GM23338 (cell line): ENCODE results near the gene EED. TPM values are rescaled to one million over a fixed set of nuclear protein-coding genes. Genes with fewer than 3 reads are reported as not detected.

Source experiments
- ATAC-seq: fragments of 200-7000 bp; cut with Tn5 transposase; 3 replicates; pipeline ENCODE4 v1.9.1; 2020
- DNase-seq: peaks from one replicate; pipeline ENCODE4 v3.0.0-alpha.2; 2015; ENCODE audit warnings: low spot score
- H2AFZ ChIP-seq: fragments of 200-600 bp; sonication (generic); 2 replicates; pipeline ENCODE4 v1.8.0; 2016; ENCODE audit warnings: antibody characterized with exemption, mild to moderate bottlenecking, moderate library complexity
- H3F3A ChIP-seq: fragments of 200-600 bp; sonication (generic); replicated peaks from 2 replicates; pipeline ENCODE4 v1.8.0; 2017; ENCODE audit warnings: antibody characterized with exemption, mixed run types, low read depth
- H3K27ac ChIP-seq: fragments of 200-600 bp; sonication (generic); 2 replicates; pipeline ENCODE4 v1.6.1; 2016; ENCODE audit warnings: low read depth
- H3K27me3 ChIP-seq: fragments of 200-600 bp; sonication (generic); 2 replicates; pipeline ENCODE4 v1.8.0; 2016; ENCODE audit warnings: mild to moderate bottlenecking, mixed run types, moderate library complexity; ENCODE audit not compliant: insufficient read depth
- H3K36me3 ChIP-seq: fragments of 200-600 bp; sonication (generic); 2 replicates; pipeline ENCODE4 v1.8.0; 2016; ENCODE audit warnings: mild to moderate bottlenecking; ENCODE audit not compliant: insufficient read depth
- H3K4me1 ChIP-seq: fragments of 200-600 bp; sonication (generic); 2 replicates; pipeline ENCODE4 v1.8.0; 2016; ENCODE audit warnings: mild to moderate bottlenecking, moderate library complexity; ENCODE audit not compliant: insufficient read depth
- H3K4me2 ChIP-seq: fragments of 200-600 bp; sonication (generic); 2 replicates; pipeline ENCODE4 v1.7.1; 2017; ENCODE audit warnings: mixed run types
- H3K4me3 ChIP-seq: fragments of 200-600 bp; sonication (generic); 2 replicates; pipeline ENCODE4 v1.6.1; 2016; ENCODE audit warnings: mixed run types
- H3K79me2 ChIP-seq: fragments of 200-600 bp; sonication (generic); replicated peaks from 2 replicates; pipeline ENCODE4 v1.8.0; 2017; ENCODE audit warnings: mild to moderate bottlenecking; ENCODE audit not compliant: insufficient read depth
- H3K9me2 ChIP-seq: fragments of 200-600 bp; sonication (generic); 2 replicates; pipeline ENCODE4 v1.8.0; 2017; ENCODE audit not compliant: insufficient read depth
- H4K20me1 ChIP-seq: fragments of 200-600 bp; sonication (generic); replicated peaks from 2 replicates; pipeline ENCODE4 v1.8.0; 2017; ENCODE audit warnings: mild to moderate bottlenecking; ENCODE audit not compliant: insufficient read depth
- H3K27ac Mint-ChIP-seq: 2 replicates; pipeline ENCODE4 v1.8.0; 2020; ENCODE audit warnings: inconsistent platforms, mild to moderate bottlenecking, moderate library complexity, mixed read lengths
- H3K27me3 Mint-ChIP-seq: 3 replicates; pipeline ENCODE4 v1.8.0; 2022; ENCODE audit warnings: low read depth, mild to moderate bottlenecking, moderate library complexity, mixed read lengths, inconsistent platforms; ENCODE audit not compliant: insufficient read depth, poor library complexity
- H3K36me3 Mint-ChIP-seq: 3 replicates; pipeline ENCODE4 v1.8.0; 2021; ENCODE audit warnings: low read depth, mild to moderate bottlenecking, inconsistent platforms, moderate library complexity, mixed read lengths
- H3K4me1 Mint-ChIP-seq: 3 replicates; pipeline ENCODE4 v1.8.0; 2020; ENCODE audit warnings: mild to moderate bottlenecking, inconsistent platforms, mixed read lengths
- H3K4me3 Mint-ChIP-seq: 3 replicates; pipeline ENCODE4 v1.8.0; 2021; ENCODE audit warnings: moderate library complexity, mild to moderate bottlenecking, inconsistent platforms, mixed read lengths
- H3K9me3 Mint-ChIP-seq: 3 replicates; pipeline ENCODE4 v1.8.0; 2020; ENCODE audit warnings: moderate library complexity, mild to moderate bottlenecking, inconsistent platforms, mixed read lengths
- CREB1 ChIP-seq: fragments of 250-450 bp; sonication (Bioruptor Pico); IDR thresholded peaks from 2 replicates; pipeline ENCODE4 v1.5.0; 2020; ENCODE audit warnings: low read depth, mild to moderate bottlenecking, moderate library complexity
- EZH2 ChIP-seq: fragments of 200-600 bp; sonication (generic); IDR thresholded peaks from one replicate; pipeline ENCODE4 v1.8.0; 2017; ENCODE audit warnings: antibody characterized with exemption, mild to moderate bottlenecking, low read depth; ENCODE audit not compliant: unreplicated experiment
- EZH2phosphoT487 ChIP-seq: fragments of 200-600 bp; sonication (generic); IDR thresholded peaks from one replicate; pipeline ENCODE4 v1.8.1; 2018; ENCODE audit warnings: antibody characterized with exemption; ENCODE audit not compliant: unreplicated experiment
- JUNB ChIP-seq: IDR thresholded peaks from one replicate; pipeline ENCODE4 v1.6.1; 2016; ENCODE audit warnings: antibody characterized with exemption; ENCODE audit not compliant: unreplicated experiment
- NANOG ChIP-seq: IDR thresholded peaks from 2 replicates; pipeline ENCODE4 v1.6.1; 2016; ENCODE audit warnings: antibody characterized with exemption, borderline replicate concordance
- POLR2AphosphoS5 ChIP-seq: IDR thresholded peaks from 2 replicates; pipeline ENCODE4 v1.6.1; 2016; ENCODE audit warnings: antibody characterized with exemption, low read depth
- STAT1 ChIP-seq: IDR thresholded peaks from one replicate; pipeline ENCODE4 v1.6.1; 2016; ENCODE audit warnings: antibody characterized with exemption; ENCODE audit not compliant: unreplicated experiment
- ZNF114 ChIP-seq: fragments of 250-450 bp; sonication (Bioruptor Pico); IDR thresholded peaks from 2 replicates; pipeline ENCODE4 v1.5.0; 2020; ENCODE audit warnings: mild to moderate bottlenecking, moderate library complexity
- polyA plus RNA-seq: library from polyadenylated mRNA; unstranded; fragments of >200 nt; fragmentation: Nextera tagmentation; extraction: Ambion mirVana; gene quantifications from 2 replicates; pipeline ENCODE4 v1.2.1, GENCODE V29; 2016
- total RNA-seq: library from RNA; depleted of rRNA; stranded (reverse); fragments of >200 nt; shearing (Covaris generic); gene quantifications from 2 replicates; pipeline ENCODE4 v1.2.3, GENCODE V29; 2014
- TF ChIP-seq, protein P1 (sequence below): IDR thresholded peaks from one replicate; pipeline ENCODE4 v1.6.1; 2018; ENCODE audit warnings: antibody characterized with exemption; ENCODE audit not compliant: unreplicated experiment
- TF ChIP-seq, protein P2 (sequence below), 2 experiments: fragments of 200-600 bp in 1 of 2; sonication (generic) in 1 of 2; conservative IDR thresholded peaks; 2 replicates each; pipeline versions ENCODE4 v1.5.1 to v1.6.1; 2016 to 2017; ENCODE audit warnings: antibody characterized with exemption in 2 of 2, low read depth in 2 of 2, mild to moderate bottlenecking in 2 of 2, moderate library complexity in 1 of 2
- TF ChIP-seq, protein P3 (sequence below): fragments of 250-450 bp; sonication (Bioruptor Pico); IDR thresholded peaks from 2 replicates; pipeline ENCODE4 v1.5.0; 2020; ENCODE audit warnings: mild to moderate bottlenecking, moderate library complexity

Gene EED
- total and polyA plus RNA-seq, 2 experiments from 2014 or later, result 26.7 to 29.7 TPM

DNA sequence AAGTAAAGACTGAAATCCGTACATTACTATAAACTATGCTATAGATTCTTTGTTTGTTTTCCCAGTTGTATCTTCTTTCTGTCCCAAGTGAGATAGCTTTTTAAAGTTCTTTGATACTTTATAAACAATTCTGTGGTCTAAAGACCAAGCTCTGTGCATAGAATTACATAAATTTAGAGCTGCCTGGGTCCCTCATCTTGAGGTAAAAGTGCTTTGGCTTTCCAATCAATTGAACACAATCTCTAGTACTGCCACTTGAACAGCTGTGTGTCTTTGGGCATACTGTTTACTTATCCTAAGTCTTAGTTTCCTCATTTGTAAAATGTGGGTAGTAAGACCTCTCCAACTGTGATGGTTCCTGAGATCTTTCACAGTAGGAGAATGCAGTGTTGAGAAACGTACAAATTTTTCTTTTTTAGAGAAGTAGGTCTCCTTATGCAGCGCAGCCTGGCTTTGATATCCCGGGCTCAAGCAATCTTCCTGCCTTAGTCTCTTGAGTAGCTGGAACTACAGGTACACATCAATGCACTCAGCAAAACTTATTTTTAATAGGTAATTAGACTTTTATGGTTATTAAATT, 2.5 kb upstream of the EED start:
- H3K4me1 Mint-ChIP-seq, result peaks cover 5% of the 10 kb centered on the region; the same call in 2 of the 3 replicates
- no peak overlapping the region for H2AFZ ChIP-seq
- DNase-seq, result no peak
- no peaks in the 10 kb centered on the region for H3K9me3 Mint-ChIP-seq
- H3K36me3 Mint-ChIP-seq, result no peaks in the 10 kb centered on the region
- H3K27ac ChIP-seq, result no peak overlapping the region
- no peak overlapping the region for H3K4me2 ChIP-seq
- peaks cover 8% of the 10 kb centered on the region; the same call in 1 of the 2 replicates for H4K20me1 ChIP-seq
- no peaks in the 10 kb centered on the region for H3K36me3 ChIP-seq
- H3K27ac Mint-ChIP-seq, result no peak overlapping the region
- no peaks in the 10 kb centered on the region for H3K27me3 Mint-ChIP-seq
- peaks cover 18% of the 10 kb centered on the region for H3K79me2 ChIP-seq
- TF ChIP-seq NANOG (no peak), ZNF114 (CRISPR knock-in tag) (no peak), CREB1 (no peak)
- TF ChIP-seq, protein P1, sequence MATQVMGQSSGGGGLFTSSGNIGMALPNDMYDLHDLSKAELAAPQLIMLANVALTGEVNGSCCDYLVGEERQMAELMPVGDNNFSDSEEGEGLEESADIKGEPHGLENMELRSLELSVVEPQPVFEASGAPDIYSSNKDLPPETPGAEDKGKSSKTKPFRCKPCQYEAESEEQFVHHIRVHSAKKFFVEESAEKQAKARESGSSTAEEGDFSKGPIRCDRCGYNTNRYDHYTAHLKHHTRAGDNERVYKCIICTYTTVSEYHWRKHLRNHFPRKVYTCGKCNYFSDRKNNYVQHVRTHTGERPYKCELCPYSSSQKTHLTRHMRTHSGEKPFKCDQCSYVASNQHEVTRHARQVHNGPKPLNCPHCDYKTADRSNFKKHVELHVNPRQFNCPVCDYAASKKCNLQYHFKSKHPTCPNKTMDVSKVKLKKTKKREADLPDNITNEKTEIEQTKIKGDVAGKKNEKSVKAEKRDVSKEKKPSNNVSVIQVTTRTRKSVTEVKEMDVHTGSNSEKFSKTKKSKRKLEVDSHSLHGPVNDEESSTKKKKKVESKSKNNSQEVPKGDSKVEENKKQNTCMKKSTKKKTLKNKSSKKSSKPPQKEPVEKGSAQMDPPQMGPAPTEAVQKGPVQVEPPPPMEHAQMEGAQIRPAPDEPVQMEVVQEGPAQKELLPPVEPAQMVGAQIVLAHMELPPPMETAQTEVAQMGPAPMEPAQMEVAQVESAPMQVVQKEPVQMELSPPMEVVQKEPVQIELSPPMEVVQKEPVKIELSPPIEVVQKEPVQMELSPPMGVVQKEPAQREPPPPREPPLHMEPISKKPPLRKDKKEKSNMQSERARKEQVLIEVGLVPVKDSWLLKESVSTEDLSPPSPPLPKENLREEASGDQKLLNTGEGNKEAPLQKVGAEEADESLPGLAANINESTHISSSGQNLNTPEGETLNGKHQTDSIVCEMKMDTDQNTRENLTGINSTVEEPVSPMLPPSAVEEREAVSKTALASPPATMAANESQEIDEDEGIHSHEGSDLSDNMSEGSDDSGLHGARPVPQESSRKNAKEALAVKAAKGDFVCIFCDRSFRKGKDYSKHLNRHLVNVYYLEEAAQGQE, result no peak
- H3K4me3 Mint-ChIP-seq, result no peak overlapping the region
- H3K27me3 ChIP-seq, result peaks cover 6% of the 10 kb centered on the region; the same call in 1 of the 2 replicates
- H3F3A ChIP-seq, result no peaks in the 10 kb centered on the region
- no peak for ATAC-seq
- H3K9me2 ChIP-seq, result no peaks in the 10 kb centered on the region
- peaks cover 12% of the 10 kb centered on the region for H3K4me1 ChIP-seq
- H3K4me3 ChIP-seq, result no peak overlapping the region

DNA sequence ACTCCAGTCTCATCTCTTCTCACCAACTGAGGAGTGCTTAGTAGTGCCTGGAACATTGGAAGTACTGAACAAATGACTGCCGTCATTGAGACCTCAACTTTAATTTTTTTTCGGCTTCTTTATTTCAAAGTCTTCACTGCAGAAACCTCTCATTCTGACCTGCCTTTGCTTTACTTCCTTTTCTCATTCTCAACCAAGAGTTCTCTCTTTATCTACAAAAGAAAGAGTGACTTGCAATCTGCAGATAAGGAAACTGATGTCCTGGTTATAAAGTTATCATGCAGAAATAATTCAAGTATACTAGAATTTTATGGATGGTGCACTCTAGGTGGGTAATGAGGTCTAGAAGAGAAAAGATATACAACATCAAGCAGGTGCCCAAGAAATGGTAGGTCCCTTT, 1.2 kb upstream of the EED start:
- Mint-ChIP-seq H3K4me1 (peaks cover 17% of the 10 kb centered on the region), H3K4me3 (no peak overlapping the region), H3K36me3 (no peaks in the 10 kb centered on the region), H3K27me3 (no peaks in the 10 kb centered on the region), H3K27ac (no peak overlapping the region), H3K9me3 (no peaks in the 10 kb centered on the region)
- H3F3A ChIP-seq, result no peaks in the 10 kb centered on the region
- peaks cover 8% of the 10 kb centered on the region; the same call in 1 of the 2 replicates for H4K20me1 ChIP-seq
- peak overlapping the region; percentile 60; the same call in 1 of the 2 replicates for H3K4me2 ChIP-seq
- H3K9me2 ChIP-seq, result no peaks in the 10 kb centered on the region
- H3K79me2 ChIP-seq, result peaks cover 31% of the 10 kb centered on the region
- no peak for DNase-seq
- H3K4me3 ChIP-seq, result no peak overlapping the region
- no peak overlapping the region for H3K27ac ChIP-seq
- H3K27me3 ChIP-seq, result peaks cover 6% of the 10 kb centered on the region; the same call in 1 of the 2 replicates
- H3K4me1 ChIP-seq, result peaks cover 17% of the 10 kb centered on the region
- no peak for ATAC-seq
- H2AFZ ChIP-seq, result peak overlapping the region; percentile 23; the same call in 1 of the 2 replicates
- no peaks in the 10 kb centered on the region for H3K36me3 ChIP-seq
- TF ChIP-seq JUNB (no peak), STAT1 (no peak), POLR2AphosphoS5 (no peak), CREB1 (no peak), EZH2phosphoT487 (no peak), EZH2 (no peak)
- TF ChIP-seq, protein P2, sequence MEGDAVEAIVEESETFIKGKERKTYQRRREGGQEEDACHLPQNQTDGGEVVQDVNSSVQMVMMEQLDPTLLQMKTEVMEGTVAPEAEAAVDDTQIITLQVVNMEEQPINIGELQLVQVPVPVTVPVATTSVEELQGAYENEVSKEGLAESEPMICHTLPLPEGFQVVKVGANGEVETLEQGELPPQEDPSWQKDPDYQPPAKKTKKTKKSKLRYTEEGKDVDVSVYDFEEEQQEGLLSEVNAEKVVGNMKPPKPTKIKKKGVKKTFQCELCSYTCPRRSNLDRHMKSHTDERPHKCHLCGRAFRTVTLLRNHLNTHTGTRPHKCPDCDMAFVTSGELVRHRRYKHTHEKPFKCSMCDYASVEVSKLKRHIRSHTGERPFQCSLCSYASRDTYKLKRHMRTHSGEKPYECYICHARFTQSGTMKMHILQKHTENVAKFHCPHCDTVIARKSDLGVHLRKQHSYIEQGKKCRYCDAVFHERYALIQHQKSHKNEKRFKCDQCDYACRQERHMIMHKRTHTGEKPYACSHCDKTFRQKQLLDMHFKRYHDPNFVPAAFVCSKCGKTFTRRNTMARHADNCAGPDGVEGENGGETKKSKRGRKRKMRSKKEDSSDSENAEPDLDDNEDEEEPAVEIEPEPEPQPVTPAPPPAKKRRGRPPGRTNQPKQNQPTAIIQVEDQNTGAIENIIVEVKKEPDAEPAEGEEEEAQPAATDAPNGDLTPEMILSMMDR (conservative IDR thresholded peaks at IDR 0.05; ENCODE audit: low read depth in 2 of 2), result no peak
- TF ChIP-seq, protein P3, sequence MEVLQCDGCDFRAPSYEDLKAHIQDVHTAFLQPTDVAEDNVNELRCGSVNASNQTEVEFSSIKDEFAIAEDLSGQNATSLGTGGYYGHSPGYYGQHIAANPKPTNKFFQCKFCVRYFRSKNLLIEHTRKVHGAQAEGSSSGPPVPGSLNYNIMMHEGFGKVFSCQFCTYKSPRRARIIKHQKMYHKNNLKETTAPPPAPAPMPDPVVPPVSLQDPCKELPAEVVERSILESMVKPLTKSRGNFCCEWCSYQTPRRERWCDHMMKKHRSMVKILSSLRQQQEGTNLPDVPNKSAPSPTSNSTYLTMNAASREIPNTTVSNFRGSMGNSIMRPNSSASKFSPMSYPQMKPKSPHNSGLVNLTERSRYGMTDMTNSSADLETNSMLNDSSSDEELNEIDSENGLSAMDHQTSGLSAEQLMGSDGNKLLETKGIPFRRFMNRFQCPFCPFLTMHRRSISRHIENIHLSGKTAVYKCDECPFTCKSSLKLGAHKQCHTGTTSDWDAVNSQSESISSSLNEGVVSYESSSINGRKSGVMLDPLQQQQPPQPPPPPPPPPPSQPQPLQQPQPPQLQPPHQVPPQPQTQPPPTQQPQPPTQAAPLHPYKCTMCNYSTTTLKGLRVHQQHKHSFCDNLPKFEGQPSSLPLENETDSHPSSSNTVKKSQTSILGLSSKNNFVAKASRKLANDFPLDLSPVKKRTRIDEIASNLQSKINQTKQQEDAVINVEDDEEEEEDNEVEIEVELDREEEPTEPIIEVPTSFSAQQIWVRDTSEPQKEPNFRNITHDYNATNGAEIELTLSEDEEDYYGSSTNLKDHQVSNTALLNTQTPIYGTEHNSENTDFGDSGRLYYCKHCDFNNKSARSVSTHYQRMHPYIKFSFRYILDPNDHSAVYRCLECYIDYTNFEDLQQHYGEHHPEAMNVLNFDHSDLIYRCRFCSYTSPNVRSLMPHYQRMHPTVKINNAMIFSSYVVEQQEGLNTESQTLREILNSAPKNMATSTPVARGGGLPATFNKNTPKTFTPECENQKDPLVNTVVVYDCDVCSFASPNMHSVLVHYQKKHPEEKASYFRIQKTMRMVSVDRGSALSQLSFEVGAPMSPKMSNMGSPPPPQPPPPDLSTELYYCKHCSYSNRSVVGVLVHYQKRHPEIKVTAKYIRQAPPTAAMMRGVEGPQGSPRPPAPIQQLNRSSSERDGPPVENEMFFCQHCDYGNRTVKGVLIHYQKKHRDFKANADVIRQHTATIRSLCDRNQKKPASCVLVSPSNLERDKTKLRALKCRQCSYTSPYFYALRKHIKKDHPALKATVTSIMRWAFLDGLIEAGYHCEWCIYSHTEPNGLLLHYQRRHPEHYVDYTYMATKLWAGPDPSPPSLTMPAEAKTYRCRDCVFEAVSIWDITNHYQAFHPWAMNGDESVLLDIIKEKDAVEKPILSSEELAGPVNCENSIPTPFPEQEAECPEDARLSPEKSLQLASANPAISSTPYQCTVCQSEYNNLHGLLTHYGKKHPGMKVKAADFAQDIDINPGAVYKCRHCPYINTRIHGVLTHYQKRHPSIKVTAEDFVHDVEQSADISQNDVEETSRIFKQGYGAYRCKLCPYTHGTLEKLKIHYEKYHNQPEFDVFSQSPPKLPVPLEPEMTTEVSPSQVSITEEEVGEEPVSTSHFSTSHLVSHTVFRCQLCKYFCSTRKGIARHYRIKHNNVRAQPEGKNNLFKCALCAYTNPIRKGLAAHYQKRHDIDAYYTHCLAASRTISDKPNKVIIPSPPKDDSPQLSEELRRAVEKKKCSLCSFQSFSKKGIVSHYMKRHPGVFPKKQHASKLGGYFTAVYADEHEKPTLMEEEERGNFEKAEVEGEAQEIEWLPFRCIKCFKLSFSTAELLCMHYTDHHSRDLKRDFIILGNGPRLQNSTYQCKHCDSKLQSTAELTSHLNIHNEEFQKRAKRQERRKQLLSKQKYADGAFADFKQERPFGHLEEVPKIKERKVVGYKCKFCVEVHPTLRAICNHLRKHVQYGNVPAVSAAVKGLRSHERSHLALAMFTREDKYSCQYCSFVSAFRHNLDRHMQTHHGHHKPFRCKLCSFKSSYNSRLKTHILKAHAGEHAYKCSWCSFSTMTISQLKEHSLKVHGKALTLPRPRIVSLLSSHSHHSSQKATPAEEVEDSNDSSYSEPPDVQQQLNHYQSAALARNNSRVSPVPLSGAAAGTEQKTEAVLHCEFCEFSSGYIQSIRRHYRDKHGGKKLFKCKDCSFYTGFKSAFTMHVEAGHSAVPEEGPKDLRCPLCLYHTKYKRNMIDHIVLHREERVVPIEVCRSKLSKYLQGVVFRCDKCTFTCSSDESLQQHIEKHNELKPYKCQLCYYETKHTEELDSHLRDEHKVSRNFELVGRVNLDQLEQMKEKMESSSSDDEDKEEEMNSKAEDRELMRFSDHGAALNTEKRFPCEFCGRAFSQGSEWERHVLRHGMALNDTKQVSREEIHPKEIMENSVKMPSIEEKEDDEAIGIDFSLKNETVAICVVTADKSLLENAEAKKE, result no peak
